HepG2 (cell line): ENCODE data around the gene TRIM69. TPM values are rescaled to one million over a fixed set of nuclear protein-coding genes. Genes with fewer than 3 reads are reported as not detected.

ENCODE experiments used
- ATAC-seq: fragments of 200-7000 bp; cut with Tn5 transposase; 3 replicates; pipeline ENCODE4 v1.9.1; 2020; ENCODE audit warnings: mild to moderate bottlenecking, moderate library complexity
- BruUV-seq: library from RNA; stranded (reverse); fragments of 400-500 nt; replicated peaks from 2 replicates; lab custom pipeline; 2021; lab: Mats Ljungman, UMichigan
- CTCF ChIA-PET: fragments of 300-600 bp; formaldehyde crosslinking; extraction: SDS; loops from one replicate; lab custom pipeline; 2021; ENCODE audit warnings: low total read pairs, inconsistent platforms, low intra/inter-chr PET ratio; lab: Yijun Ruan, JAX
- POLR2A ChIA-PET: fragments of 350-600 bp; sonication (Branson Sonifier 250); formaldehyde crosslinking; loops from one replicate; lab custom pipeline; 2020; ENCODE audit warnings: antibody characterized with exemption, inconsistent platforms; lab: Yijun Ruan, JAX
- DNase-seq: peaks from one replicate; pipeline ENCODE4 v3.0.0-alpha.2; 2015; ENCODE audit warnings: low spot score
- FAIRE-seq: peaks from 3 replicates; lab custom pipeline; 2011; peaks lifted over from hg19 to GRCh38; lab: Jason Lieb, UNC
- H2AFZ ChIP-seq: one replicate; pipeline ENCODE4 v1.6.1; 2011; ENCODE audit warnings: low read length, inconsistent platforms
- H3K27ac ChIP-seq: fragments of 300-600 bp; 3 replicates; pipeline ENCODE4 v1.8.0; 2011; ENCODE audit warnings: mixed run types, mild to moderate bottlenecking, mixed read lengths, low read length, inconsistent platforms; ENCODE audit not compliant: insufficient read depth; ENCODE audit errors: extremely low read length
- H3K27me3 ChIP-seq, 2 experiments: fragments of 200-600 bp in 1 of 2; 2 replicates in 1 of 2; 3 replicates in 1 of 2; pipeline versions ENCODE4 v1.6.0 to v1.8.0; 2011; ENCODE audit warnings: low read length in 2 of 2, mild to moderate bottlenecking in 2 of 2, moderate library complexity in 2 of 2, inconsistent platforms in 1 of 2; ENCODE audit not compliant: insufficient read depth in 2 of 2, control insufficient read depth in 1 of 2
- H3K36me3 ChIP-seq, 2 experiments: fragments of 200-600 bp in 1 of 2; replicated peaks in 1 of 2; 2 replicates in 1 of 2; 3 replicates in 1 of 2; pipeline versions ENCODE4 v1.5.1 to v1.8.0; 2011; ENCODE audit warnings: low read length in 2 of 2, inconsistent platforms in 1 of 2; ENCODE audit not compliant: insufficient read depth in 2 of 2, control insufficient read depth in 1 of 2
- H3K4me1 ChIP-seq: 2 replicates; pipeline ENCODE4 v1.5.1; 2012; ENCODE audit warnings: low read length, inconsistent platforms; ENCODE audit not compliant: insufficient read depth
- H3K4me2 ChIP-seq: 2 replicates; pipeline ENCODE4 v1.6.0; 2011; ENCODE audit warnings: low read depth, low read length, inconsistent platforms
- H3K4me3 ChIP-seq, 3 experiments: fragments of 200-600 bp in 1 of 3; sonication (generic), shearing (Covaris generic) in 1 of 3; replicated peaks in 1 of 3; 2 replicates each; pipeline ENCODE4 v1.5.1; 2011 to 2016; ENCODE audit warnings: low read length in 3 of 3, inconsistent platforms in 2 of 3, low read depth in 2 of 3, mild to moderate bottlenecking in 2 of 3, control low read depth in 1 of 3, mixed read lengths in 1 of 3; ENCODE audit not compliant: insufficient read depth in 1 of 3
- H3K79me2 ChIP-seq: one replicate; pipeline ENCODE4 v1.6.1; 2011; ENCODE audit warnings: low read length, inconsistent platforms; ENCODE audit not compliant: insufficient read depth
- H3K9ac ChIP-seq: 2 replicates; pipeline ENCODE4 v1.6.0; 2011; ENCODE audit warnings: mild to moderate bottlenecking, low read depth, low read length, inconsistent platforms; ENCODE audit not compliant: insufficient read depth
- H3K9me3 ChIP-seq: 2 replicates; pipeline ENCODE4 v1.5.1; 2012; ENCODE audit warnings: mild to moderate bottlenecking, low read length
- H4K20me1 ChIP-seq: 2 replicates; pipeline ENCODE4 v1.6.0; 2011; ENCODE audit warnings: inconsistent platforms, mild to moderate bottlenecking, low read length, moderate library complexity; ENCODE audit not compliant: insufficient read depth
- PRPF4 ChIP-seq: fragments of 200-400 bp; formaldehyde crosslinking; IDR thresholded peaks from 2 replicates; pipeline ENCODE4 v1.6.1; 2016; ENCODE audit warnings: low read length, low read depth; ENCODE audit not compliant: poor library complexity, severe bottlenecking
- THAP8 ChIP-seq: sonication (generic); formaldehyde crosslinking; IDR thresholded peaks from 2 replicates; pipeline ENCODE4 v1.5.1; 2020; ENCODE audit warnings: missing genetic modification reagents, mild to moderate bottlenecking, borderline replicate concordance
- THYN1 ChIP-seq: sonication (generic); formaldehyde crosslinking; IDR thresholded peaks from 2 replicates; pipeline ENCODE4 v1.8.1; 2023; ENCODE audit warnings: low read depth, mild to moderate bottlenecking, moderate library complexity, missing genetic modification reagents, borderline replicate concordance
- ZNF567 ChIP-seq: sonication (generic); formaldehyde crosslinking; IDR thresholded peaks from 2 replicates; pipeline ENCODE4 v1.8.1; 2023; ENCODE audit warnings: mild to moderate bottlenecking, missing genetic modification reagents, borderline replicate concordance
- ZNF775 ChIP-seq: sonication (generic); formaldehyde crosslinking; IDR thresholded peaks from 2 replicates; pipeline ENCODE4 v1.4.0; 2020; ENCODE audit warnings: missing genetic modification reagents, mild to moderate bottlenecking, moderate library complexity, borderline replicate concordance
- WGBS: methylation state at CpG from one replicate; pipeline ENCODE4 v1.1.6; 2017; ENCODE audit warnings: low lambda C conversion rate; 5-methylcytosine and 5-hydroxymethylcytosine counted together
- in situ Hi-C: cut with HindIII; loops from 2 replicates; pipeline ENCODE4 v1.10.0; 2017; ENCODE audit warnings: low pct_unique_long_range_greater_than_20kb; ENCODE audit not compliant: extremely low pct_ligation_motif_present
- intact Hi-C: fragments of 100-400 bp; cut with micrococcal nuclease; formaldehyde crosslinking; loops from one replicate; pipeline ENCODE4 v1.10.0; 2022; ENCODE audit not compliant: unreplicated experiment
- polyA plus RNA-seq, 8 experiments: library from polyadenylated mRNA; depleted of rRNA in 3 of 8; stranded (reverse) in 7 of 8; unstranded in 1 of 8; fragments of >200 nt; fragmentation: Illumina TruSeq in 4 of 8; extraction: Trizol in 4 of 8; gene quantifications; 2 replicates each; pipeline versions ENCODE4 v1.2.1 to v1.2.3, GENCODE V29; 2011 to 2016; ENCODE audit warnings: low read depth in 4 of 8, missing spikeins in 1 of 8, mixed read lengths in 1 of 8; ENCODE audit not compliant: insufficient read depth in 1 of 8
- total RNA-seq, 5 experiments: library from RNA; depleted of rRNA; stranded (reverse); fragments of >200 nt; fragmentation: Illumina TruSeq; extraction: Trizol; gene quantifications; 2 replicates each; pipeline ENCODE4 v1.2.3, GENCODE V29; 2016; ENCODE audit warnings: low read depth in 1 of 5
- TF ChIP-seq, protein P1 (sequence below): sonication (generic); formaldehyde crosslinking; IDR thresholded peaks from 2 replicates; pipeline ENCODE4 v1.4.0; 2020; ENCODE audit warnings: mild to moderate bottlenecking, low read depth, missing genetic modification reagents

The TRIM69 gene
- total and polyA plus RNA-seq, 2 of the 13 experiments (the other 11 are each of a cell fraction or from before 2014, with no cell fraction given), result 2.6 to 3.2 TPM

DNA sequence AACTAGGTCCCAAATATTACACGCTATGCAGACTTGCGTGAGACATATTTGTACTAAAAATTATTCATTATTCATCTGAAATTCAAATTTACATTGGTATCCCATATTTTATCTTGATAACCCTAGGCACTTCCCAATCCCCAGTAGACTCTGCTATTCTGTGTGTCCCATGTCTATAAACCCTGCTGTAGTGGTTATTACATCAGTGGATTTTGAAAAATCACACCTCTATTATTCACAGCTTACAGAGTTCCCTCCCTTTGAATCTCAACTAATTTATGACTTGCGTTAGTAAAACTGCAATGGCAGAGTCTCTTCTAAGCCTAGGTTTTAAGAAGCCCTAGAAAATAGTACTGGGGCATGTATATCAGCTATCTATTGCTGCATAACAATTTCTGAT lies 54.3 kb downstream of the TRIM69 start (continued):
- no peak for TF ChIP-seq THYN1 (CRISPR knock-in tag)

GRCh38 chr15:44792715-44793114 lies 56.4 kb downstream of the TRIM69 start:
- POLR2A ChIA-PET, result no interaction called here
- no peak overlapping the region for H3K9ac ChIP-seq
- TF ChIP-seq ZNF775 (CRISPR knock-in tag) (no peak), ZNF567 (CRISPR knock-in tag) (no peak), THAP8 (no peak), PRPF4 (no peak)
- TF ChIP-seq, protein P1, sequence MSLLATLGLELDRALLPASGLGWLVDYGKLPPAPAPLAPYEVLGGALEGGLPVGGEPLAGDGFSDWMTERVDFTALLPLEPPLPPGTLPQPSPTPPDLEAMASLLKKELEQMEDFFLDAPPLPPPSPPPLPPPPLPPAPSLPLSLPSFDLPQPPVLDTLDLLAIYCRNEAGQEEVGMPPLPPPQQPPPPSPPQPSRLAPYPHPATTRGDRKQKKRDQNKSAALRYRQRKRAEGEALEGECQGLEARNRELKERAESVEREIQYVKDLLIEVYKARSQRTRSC (CRISPR knock-in tag), result no peak
- no peak overlapping the region for H3K4me3 ChIP-seq
- no peak overlapping the region for H3K4me2 ChIP-seq
- no peaks in the 10 kb centered on the region for H3K9me3 ChIP-seq
- BruUV-seq, result no TSS peak
- intact Hi-C loops, result no loop called here
- DNase-seq (no peak), ATAC-seq (no peak), FAIRE-seq (no peak)
- no peaks in the 10 kb centered on the region for H3K4me1 ChIP-seq
- H3K36me3 ChIP-seq, result no peaks in the 10 kb centered on the region
- in situ Hi-C loops, result no loop called here
- H3K79me2 ChIP-seq, result no peaks in the 10 kb centered on the region
- no peak overlapping the region for H3K27ac ChIP-seq
- CTCF ChIA-PET, result no interaction called here
- no peak overlapping the region for H2AFZ ChIP-seq
- WGBS, result 0% methylated on average over 1 of the region's 1 CpG
- no peaks in the 10 kb centered on the region for H4K20me1 ChIP-seq
- no peaks in the 10 kb centered on the region; a peak in 1 of 5 replicates for H3K27me3 ChIP-seq
